Prostate gland (tissue), 2 donors: ENCODE results near the gene CACNA1I. TPM values are rescaled to one million over a fixed set of nuclear protein-coding genes. Genes with fewer than 3 reads are reported as not detected.

Experiments
- DNase-seq: peaks from one replicate; pipeline ENCODE4 v3.0.0-alpha.2; 2019; ENCODE audit warnings: low spot score
- H3K27ac ChIP-seq, 2 donors: fragments of 200-600 bp; sonication (generic); 2 replicates each; pipeline ENCODE4 v1.5.1; 2017 to 2019
- H3K27me3 ChIP-seq: fragments of 200-600 bp; sonication (generic); replicated peaks from 2 replicates; pipeline ENCODE4 v1.5.1; 2019; ENCODE audit not compliant: insufficient read depth
- H3K36me3 ChIP-seq, 2 donors: fragments of 200-600 bp; sonication (generic); 1 replicate in 1 of 2; 2 replicates in 1 of 2; pipeline versions ENCODE4 v1.5.1 to v1.8.1; 2017 to 2019
- H3K4me1 ChIP-seq: fragments of 200-600 bp; sonication (generic); replicated peaks from 2 replicates; pipeline ENCODE4 v1.5.1; 2019
- H3K4me3 ChIP-seq, 2 donors: fragments of 200-600 bp; sonication (generic); 2 replicates each; pipeline ENCODE4 v1.5.1; 2017 to 2019
- H3K9me3 ChIP-seq: fragments of 200-600 bp; sonication (generic); 2 replicates; pipeline ENCODE4 v1.5.1; 2017
- CTCF ChIP-seq, 4 experiments: fragments of 200-600 bp in 2 of 4; fragments of 450-650 bp in 2 of 4; sonication (generic) in 2 of 4; IDR thresholded peaks; 1 replicate in 3 of 4; 2 replicates in 1 of 4; pipeline ENCODE4 v1.5.1; 2016 to 2019; ENCODE audit warnings: antibody characterized with exemption in 4 of 4, mild to moderate bottlenecking in 2 of 4, moderate library complexity in 2 of 4
- POLR2A ChIP-seq: fragments of 450-650 bp; IDR thresholded peaks from one replicate; pipeline ENCODE4 v1.6.1; 2016; ENCODE audit warnings: antibody characterized with exemption, mild to moderate bottlenecking
- POLR2AphosphoS5 ChIP-seq: sonication (generic); formaldehyde crosslinking; IDR thresholded peaks from one replicate; pipeline ENCODE4 v1.6.1; 2017; ENCODE audit warnings: antibody characterized with exemption
- WGBS: methylation state at CpG from one replicate; pipeline ENCODE4 v1.1.5; 2018; 5-methylcytosine and 5-hydroxymethylcytosine counted together
- intact Hi-C: fragments of 100-400 bp; cut with DNase I; formaldehyde crosslinking; loops from one replicate; pipeline ENCODE4 v1.14.2; 2022
- total RNA-seq, 2 donors: library from RNA; depleted of rRNA; stranded (reverse); fragments of >200 nt; gene quantifications; one replicate each; pipeline ENCODE4 v1.1.0, GENCODE V29; 2016

The CACNA1I gene
- total RNA-seq, 2 donors from 2014 or later: 0.05 to 0.68 TPM

- no peak for TF ChIP-seq POLR2AphosphoS5
- intact Hi-C loops: no loop called here
- WGBS: 91% methylated on average over 8 of the region's 18 CpGs
- Histone ChIP-seq H3K9me3 (no peaks in the 10 kb centered on the region), H3K4me3 (no peak overlapping the region), H3K27ac (no peak overlapping the region), H3K36me3 (no peaks in the 10 kb centered on the region), H3K4me1 (no peaks in the 10 kb centered on the region), H3K27me3 (peaks cover 23% of the 10 kb centered on the region)
- no peak for DNase-seq
Measured at GRCh38 chr22:39658806-39659463, 88.4 kb downstream of the CACNA1I start.

DNA sequence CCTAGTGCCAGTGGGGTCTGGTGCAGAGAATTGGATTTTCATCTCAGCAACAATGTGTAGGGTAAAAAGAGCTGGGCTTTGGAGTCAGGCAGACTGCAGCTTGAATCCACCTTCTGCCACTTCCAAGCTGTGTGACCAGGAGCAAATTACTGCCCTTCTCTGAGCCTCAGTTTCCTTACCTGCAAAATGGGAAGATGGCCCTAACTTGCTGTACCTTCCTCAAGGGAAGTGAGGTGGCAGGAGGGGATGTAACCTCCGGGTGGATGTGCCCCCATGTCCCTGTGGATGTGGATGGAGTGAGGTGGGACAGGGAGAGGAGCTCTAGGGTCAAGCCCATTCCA, 90.9 kb downstream of the CACNA1I start:
- Histone ChIP-seq H3K27ac (no peak overlapping the region), H3K4me1 (no peaks in the 10 kb centered on the region), H3K27me3 (peaks cover 29% of the 10 kb centered on the region), H3K9me3 (no peaks in the 10 kb centered on the region), H3K4me3 (no peak overlapping the region), H3K36me3 (no peaks in the 10 kb centered on the region)
- WGBS: 57% methylated on average over 1 of the region's 1 CpG
- TF ChIP-seq POLR2A: no peak
- no peak for TF ChIP-seq POLR2AphosphoS5
- no peak for TF ChIP-seq CTCF (IDR thresholded peaks at IDR 0.05)
- DNase-seq: no peak
- intact Hi-C loops: no loop called here

- no peaks in the 10 kb centered on the region for H3K36me3 ChIP-seq
- 7% methylated on average over 77 of the region's 77 CpGs for WGBS
- no peaks in the 10 kb centered on the region for H3K4me1 ChIP-seq
- DNase-seq: no peak
- peaks cover 29% of the 10 kb centered on the region for H3K27me3 ChIP-seq
- TF ChIP-seq POLR2AphosphoS5: no peak
- TF ChIP-seq POLR2A: no peak
- no peak for TF ChIP-seq CTCF (IDR thresholded peaks at IDR 0.05)
- H3K4me3 ChIP-seq: peak overlapping the region in 1 of 2 donors; percentile 5
- no peak overlapping the region for H3K27ac ChIP-seq
- no peaks in the 10 kb centered on the region for H3K9me3 ChIP-seq
- intact Hi-C loops: no loop called here
Measured at GRCh38 chr22:39661842-39662685, 91.5 kb downstream of the CACNA1I start.

DNA sequence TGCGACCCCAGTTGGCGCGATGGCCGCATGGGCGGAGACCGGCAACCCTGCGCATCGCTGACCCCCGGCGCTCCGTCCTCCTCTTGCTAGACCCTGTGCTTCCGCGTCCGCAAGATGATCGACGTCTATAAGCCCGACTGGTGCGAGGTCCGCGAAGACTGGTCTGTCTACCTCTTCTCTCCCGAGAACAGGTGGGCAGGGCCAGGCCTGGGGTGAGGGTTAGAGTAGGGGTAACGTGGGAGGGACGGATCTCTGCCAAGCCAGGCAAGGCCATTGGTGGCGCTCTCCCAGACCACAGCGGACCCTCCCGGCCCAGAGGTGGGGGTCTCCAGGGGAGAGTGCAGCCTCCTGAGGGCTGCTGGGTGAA, 92.1 kb downstream of the CACNA1I start:
- H3K27me3 ChIP-seq: peaks cover 29% of the 10 kb centered on the region
- intact Hi-C loops: no loop called here
- no peak overlapping the region for H3K27ac ChIP-seq
- 31% methylated on average over 26 of the region's 26 CpGs for WGBS
- no peaks in the 10 kb centered on the region for H3K9me3 ChIP-seq
- no peak overlapping the region for H3K4me3 ChIP-seq
- TF ChIP-seq POLR2A: no peak
- TF ChIP-seq CTCF (IDR thresholded peaks at IDR 0.05): no peak
- TF ChIP-seq POLR2AphosphoS5: no peak
- H3K36me3 ChIP-seq: no peaks in the 10 kb centered on the region
- no peaks in the 10 kb centered on the region for H3K4me1 ChIP-seq
- no peak for DNase-seq

DNA sequence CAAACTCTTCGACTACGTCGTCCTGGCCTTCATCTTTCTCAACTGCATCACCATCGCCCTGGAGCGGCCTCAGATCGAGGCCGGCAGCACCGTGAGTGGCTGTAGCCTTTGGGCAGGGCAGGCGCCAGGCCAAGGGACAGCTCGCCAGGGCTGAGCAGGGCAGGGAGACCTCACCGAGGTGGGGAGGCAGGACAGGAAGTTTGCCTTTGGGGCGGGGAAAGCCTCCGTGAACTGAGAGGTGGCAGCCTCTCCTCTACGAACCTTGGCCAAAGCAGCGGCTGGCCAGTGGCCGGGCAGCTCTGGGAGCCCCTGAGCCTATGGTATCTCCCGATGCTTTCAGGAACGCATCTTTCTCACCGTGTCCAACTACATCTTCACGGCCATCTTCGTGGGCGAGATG, 93.2 kb downstream of the CACNA1I start:
- Histone ChIP-seq H3K9me3 (no peaks in the 10 kb centered on the region), H3K4me3 (no peak overlapping the region), H3K36me3 (no peaks in the 10 kb centered on the region), H3K4me1 (no peaks in the 10 kb centered on the region), H3K27ac (no peak overlapping the region), H3K27me3 (peaks cover 29% of the 10 kb centered on the region)
- no peak for TF ChIP-seq POLR2A
- TF ChIP-seq POLR2AphosphoS5: no peak
- TF ChIP-seq CTCF (IDR thresholded peaks at IDR 0.05): no peak
- WGBS: 56% methylated on average over 22 of the region's 22 CpGs
- intact Hi-C loops: no loop called here
- no peak for DNase-seq
